Ecto neural progenitor cell (in vitro differentiated cells): Measurements from ENCODE around the gene SPG11.
"Not testable (repeated sequence)": the region's sequence is repeated elsewhere in the genome, so short reads cannot be mapped to it uniquely, and the experiment has no call there.

Experiments
- DNase-seq: peaks from one replicate; pipeline ENCODE4 v3.0.0-alpha.2; 2018; ENCODE audit warnings: low spot score

The SPG11 gene

GRCh38 chr15:44663410-44664308, at the start of gene SPG11:
SPG11 (minus strand) TSS chr15:44663662; CDS start chr15:44663647, 15 bp downstream.
- DNase-seq: peak; percentile 98

DNA sequence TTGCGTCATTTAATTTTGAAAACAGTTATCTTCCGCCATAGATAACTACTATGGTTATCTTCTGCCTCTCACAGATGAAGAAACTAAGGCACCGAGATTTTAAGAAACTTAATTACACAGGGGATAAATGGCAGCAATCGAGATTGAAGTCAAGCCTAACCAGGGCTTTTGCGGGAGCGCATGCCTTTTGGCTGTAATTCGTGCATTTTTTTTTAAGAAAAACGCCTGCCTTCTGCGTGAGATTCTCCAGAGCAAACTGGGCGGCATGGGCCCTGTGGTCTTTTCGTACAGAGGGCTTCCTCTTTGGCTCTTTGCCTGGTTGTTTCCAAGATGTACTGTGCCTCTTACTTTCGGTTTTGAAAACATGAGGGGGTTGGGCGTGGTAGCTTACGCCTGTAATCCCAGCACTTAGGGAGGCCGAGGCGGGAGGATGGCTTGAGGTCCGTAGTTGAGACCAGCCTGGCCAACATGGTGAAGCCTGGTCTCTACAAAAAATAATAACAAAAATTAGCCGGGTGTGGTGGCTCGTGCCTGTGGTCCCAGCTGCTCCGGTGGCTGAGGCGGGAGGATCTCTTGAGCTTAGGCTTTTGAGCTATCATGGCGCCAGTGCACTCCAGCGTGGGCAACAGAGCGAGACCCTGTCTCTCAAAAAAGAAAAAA, 49.0 kb upstream of the SPG11 start:
- DNase-seq: peak; percentile 44

DNA sequence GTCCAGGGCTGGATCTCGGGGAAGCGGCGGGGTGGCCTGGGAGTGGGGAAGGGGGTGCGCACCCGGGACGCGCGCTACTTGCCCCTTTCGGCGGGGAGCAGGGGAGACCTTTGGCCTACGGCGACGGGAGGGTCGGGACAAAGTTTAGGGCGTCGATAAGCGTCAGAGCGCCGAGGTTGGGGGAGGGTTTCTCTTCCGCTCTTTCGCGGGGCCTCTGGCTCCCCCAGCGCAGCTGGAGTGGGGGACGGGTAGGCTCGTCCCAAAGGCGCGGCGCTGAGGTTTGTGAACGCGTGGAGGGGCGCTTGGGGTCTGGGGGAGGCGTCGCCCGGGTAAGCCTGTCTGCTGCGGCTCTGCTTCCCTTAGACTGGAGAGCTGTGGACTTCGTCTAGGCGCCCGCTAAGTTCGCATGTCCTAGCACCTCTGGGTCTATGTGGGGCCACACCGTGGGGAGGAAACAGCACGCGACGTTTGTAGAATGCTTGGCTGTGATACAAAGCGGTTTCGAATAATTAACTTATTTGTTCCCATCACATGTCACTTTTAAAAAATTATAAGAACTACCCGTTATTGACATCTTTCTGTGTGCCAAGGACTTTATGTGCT, 48.4 kb upstream of the SPG11 start:
- no peak for DNase-seq

GRCh38 chr15:44711096-44711742, 47.8 kb upstream of the SPG11 start, which contains the start of the genes B2M and PATL2:
B2M (plus strand) TSS chr15:44711517; CDS start chr15:44711547, 30 bp downstream.
PATL2 (minus strand) TSS chr15:44711323; CDS start chr15:44676490, 34,833 bp downstream.
- DNase-seq: peak; percentile 97

DNA sequence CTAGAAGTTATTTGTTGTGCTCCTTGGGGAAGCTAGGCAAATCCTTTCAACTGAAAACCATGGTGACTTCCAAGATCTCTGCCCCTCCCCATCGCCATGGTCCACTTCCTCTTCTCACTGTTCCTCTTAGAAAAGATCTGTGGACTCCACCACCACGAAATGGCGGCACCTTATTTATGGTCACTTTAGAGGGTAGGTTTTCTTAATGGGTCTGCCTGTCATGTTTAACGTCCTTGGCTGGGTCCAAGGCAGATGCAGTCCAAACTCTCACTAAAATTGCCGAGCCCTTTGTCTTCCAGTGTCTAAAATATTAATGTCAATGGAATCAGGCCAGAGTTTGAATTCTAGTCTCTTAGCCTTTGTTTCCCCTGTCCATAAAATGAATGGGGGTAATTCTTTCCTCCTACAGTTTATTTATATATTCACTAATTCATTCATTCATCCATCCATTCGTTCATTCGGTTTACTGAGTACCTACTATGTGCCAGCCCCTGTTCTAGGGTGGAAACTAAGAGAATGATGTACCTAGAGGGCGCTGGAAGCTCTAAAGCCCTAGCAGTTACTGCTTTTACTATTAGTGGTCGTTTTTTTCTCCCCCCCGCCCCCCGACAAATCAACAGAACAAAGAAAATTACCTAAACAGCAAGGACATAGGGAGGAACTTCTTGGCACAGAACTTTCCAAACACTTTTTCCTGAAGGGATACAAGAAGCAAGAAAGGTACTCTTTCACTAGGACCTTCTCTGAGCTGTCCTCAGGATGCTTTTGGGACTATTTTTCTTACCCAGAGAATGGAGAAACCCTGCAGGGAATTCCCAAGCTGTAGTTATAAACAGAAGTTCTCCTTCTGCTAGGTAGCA, 47.0 kb upstream of the SPG11 start:
- DNase-seq: no peak

DNA sequence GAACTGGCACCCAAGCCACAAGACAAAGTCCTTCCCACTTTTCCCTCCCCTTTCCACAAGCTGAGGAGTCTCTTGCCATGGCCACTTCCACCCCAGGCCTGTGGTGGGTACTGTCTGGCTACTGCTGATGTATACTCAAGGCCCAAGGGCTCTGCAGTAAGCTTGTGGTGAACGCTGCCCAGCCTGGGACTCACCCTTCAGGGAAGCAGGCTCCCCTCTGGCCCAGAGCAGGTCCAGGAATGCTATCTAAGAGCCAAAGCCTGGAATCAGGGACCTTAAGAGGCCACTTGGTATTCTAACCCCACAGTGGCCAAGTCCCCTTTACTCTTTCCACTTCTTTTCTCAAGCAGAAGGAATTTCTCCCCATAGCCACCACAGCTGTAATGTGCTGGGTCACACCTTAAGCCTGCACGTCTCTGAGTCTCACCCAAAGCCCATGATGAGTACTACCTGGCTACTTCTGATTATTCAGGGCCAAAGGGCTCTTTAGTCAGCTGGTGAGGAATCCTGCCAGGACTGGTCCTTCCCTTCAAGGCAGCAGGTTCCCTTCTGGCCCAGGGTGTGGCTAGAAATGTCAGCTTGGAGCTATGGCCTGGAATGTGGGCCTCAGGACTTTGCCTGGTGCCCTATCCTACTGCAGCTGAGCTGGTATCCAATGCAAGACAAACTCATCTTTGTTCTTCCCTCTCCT, 43.6 kb upstream of the SPG11 start:
- no peak for DNase-seq

DNA sequence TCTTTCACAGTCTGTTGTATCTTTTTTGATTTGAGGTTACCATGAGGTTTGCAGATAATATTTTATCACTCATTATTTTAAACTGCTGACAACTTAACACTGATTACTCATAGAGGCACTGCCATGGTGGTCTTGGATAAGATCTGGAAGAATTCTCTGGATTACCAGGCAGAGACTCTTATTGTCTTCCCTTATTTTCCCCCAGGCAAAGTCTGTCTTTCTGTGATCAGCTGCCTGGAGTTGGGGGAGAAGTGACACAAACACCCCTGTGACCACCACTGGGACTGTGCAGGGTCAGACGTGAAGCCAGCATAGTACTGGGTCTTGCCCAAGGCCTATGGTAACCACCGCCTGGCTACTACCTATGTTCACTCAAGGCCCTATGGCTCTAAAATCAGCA, 42.9 kb upstream of the SPG11 start:
- DNase-seq: no peak

GRCh38 chr15:44705986-44706385, 42.5 kb upstream of the SPG11 start:
- no peak for DNase-seq

DNA sequence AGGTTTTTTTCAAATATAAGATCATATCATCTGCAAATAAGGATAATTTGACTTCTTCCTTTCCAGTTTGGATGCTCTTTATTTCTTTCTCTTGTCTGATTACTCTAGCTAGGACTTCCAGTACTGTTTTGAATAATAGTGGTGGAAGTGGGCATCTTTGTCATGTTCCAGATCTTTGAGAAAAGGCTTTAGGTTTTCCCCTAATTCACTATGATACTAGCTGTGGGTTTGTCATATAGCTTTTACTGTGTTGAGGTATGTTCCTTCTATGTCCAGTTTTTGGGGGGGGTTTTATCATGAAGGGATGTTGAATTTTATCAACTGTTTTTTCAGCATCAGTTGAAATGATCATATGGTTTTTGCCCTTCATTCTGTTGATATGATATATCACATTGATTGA, 37.2 kb upstream of the SPG11 start:
- not testable (repeated sequence) for DNase-seq

GRCh38 chr15:44698641-44699040, 35.2 kb upstream of the SPG11 start:
- DNase-seq: no peak

DNA sequence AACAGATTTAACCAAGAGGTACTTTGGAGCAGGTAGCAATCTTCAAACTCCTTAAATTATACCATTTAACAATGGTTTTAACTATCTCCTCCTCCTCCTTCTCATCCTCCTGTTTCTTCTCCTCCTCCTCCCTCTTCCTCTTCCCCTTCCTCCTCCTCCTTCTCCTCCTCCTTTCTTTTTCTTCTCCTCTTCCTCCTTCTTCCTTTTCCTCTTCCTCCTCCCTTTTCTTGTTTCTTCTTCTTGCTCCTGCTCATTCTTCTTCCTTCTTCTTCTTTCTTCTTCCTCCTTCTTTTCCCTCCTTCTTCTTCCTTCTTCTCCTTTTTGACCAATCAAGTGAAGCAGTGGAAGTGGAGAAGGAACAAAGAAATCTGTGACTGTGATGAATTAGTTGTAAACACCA, 33.6 kb upstream of the SPG11 start:
- no peak for DNase-seq

- DNase-seq: no peak
These were observed 31.8 kb upstream of the SPG11 start for GRCh38 chr15:44695294-44695693.

DNA sequence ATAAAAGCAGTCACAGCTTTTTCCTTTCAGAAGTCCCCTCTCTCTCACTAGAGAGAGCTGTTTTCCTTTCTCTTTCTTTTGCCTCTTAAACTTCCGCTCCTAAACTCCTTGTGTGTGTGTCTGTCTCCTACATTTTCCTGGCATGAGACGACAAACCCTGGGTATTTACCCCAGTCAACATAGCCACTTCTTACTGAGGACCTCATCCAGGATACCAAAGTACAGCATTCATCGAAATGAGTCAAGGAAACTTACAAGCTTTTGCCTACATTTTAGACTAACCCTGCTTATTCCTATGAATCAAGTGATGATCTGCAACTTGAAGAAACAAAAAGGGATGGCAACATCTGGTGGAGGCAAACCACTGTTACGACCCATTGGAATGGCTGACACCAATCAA, 31.0 kb upstream of the SPG11 start:
- DNase-seq: no peak

GRCh38 chr15:44692659-44693058, 29.2 kb upstream of the SPG11 start:
- no peak for DNase-seq

- DNase-seq: not testable (repeated sequence)
These were observed 26.8 kb upstream of the SPG11 start for GRCh38 chr15:44690245-44690644.

- DNase-seq: not testable (repeated sequence)
These were observed 25.9 kb upstream of the SPG11 start for GRCh38 chr15:44689318-44689717.

GRCh38 chr15:44682809-44683682, 19.6 kb upstream of the SPG11 start:
- not testable (repeated sequence) for DNase-seq

- no peak for DNase-seq
These were observed 18.7 kb upstream of the SPG11 start for GRCh38 chr15:44682211-44682610.

DNA sequence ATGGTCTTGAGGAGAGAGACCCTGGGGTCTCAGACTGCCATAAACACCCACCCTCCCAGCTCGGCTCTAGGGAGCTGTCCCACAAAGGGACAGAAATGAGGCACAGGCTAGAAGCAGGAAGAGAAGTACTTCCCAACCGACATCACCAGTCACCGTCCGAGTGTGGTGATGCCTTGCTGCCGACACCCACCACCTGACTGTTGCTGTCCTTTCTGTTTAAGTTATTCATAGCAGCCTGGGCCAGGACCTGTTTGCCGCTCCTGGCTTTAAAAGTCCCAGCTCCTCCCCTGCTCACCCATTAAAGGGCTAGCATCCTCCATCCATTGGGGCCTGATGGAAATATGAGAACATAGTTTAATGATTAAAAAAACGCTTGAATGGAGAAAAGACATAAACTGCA, 13.2 kb upstream of the SPG11 start:
- no peak for DNase-seq

GRCh38 chr15:44675911-44676310, 12.4 kb upstream of the SPG11 start:
- DNase-seq: no peak
